GM19025 (cell line): ENCODE results near the gene ZNF385B.

ENCODE experiments used
- ATAC-seq: cut with Tn5 transposase; IDR thresholded peaks from one replicate; pipeline ENCODE4 v1.9.1; 2021; ENCODE audit warnings: mild to moderate bottlenecking, low read depth, moderate library complexity; ENCODE audit not compliant: unreplicated experiment

Gene ZNF385B

GRCh38 chr2:179455172-179455524 is 406.3 kb downstream of the ZNF385B start:
- no peak for ATAC-seq

DNA sequence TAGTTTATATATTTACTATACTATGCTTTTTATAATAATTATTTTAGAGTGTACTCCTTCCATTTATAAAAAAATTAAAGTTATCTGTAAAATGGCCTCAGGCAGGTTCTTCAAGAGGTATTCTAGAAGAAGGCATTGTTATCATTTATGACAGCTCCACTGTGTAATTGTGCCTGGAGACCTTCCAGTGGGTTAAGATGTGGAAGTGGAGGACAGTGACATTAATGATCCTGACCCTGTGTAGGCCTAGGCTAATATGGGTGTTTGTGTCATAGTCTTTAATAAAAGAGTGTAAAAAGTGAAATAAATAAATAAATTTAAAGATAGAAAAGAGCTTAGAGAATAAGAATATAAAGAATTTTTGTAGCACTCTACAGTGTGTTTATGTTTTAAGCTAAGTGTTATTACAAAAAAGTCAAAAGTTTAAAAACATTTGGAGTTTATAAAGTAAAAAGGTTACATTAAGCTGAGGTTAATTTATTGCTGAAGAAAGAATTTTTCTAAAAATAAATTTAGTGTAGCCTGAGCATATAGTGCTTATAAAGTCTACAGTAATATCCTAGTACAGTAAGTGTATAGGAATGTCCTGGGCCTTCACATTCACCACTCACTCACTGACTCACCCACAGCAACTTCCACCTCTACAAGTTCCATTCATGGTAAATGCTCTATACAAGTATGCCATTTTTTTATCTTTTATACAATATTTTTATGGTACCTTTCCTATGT is 406.8 kb downstream of the ZNF385B start:
- no peak for ATAC-seq

- no peak for ATAC-seq
Observed at GRCh38 chr2:179449010-179449409, 412.4 kb downstream of the ZNF385B start.

DNA sequence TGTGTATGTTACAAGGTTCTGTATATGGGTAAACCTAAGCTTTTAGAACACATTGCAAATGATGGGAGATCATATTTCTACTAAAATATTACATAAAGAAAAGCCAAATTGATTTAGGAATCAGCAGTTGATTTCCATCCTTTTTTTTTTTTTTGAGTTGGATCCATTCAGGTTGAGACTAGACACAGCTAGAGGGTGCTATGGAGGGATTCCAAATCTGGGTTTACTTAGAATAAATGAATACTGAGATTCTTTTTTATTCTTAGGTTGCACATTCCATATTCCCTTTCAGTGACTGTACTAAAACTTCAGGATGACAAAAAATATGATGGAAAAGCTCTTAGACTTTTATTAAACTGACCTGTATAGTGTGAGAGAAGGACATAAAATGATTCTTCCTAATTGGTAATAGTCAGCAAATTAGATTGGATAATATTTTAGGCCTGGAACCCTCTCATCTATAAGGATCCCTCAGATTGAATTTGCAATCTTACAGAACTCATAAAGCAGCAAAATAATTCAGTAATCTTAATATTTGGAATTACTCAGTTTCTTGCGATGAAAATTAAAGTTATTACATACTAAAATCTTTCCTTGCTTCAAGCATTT is 413.5 kb downstream of the ZNF385B start:
- ATAC-seq = no peak

DNA sequence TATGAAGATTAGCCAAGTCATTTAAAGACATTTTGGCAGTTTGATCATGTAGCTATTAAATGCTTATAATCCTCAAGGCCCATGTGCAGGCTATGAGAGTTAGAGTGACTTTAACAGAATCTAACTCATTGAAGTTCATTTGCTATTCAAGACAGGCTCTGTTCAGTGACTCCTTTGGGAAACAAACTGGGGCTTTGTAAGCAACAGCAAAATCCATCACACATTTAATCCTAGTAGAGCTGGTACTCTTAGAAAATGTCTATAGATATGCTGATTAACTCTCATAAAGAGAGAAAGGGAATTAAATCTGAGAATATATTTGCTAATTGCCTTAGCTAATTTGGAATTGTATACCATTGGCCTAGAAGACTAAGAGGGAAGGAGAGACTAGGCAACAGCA is 414.0 kb downstream of the ZNF385B start:
- ATAC-seq = no peak

GRCh38 chr2:179446476-179447141 is 414.8 kb downstream of the ZNF385B start:
- no peak for ATAC-seq

DNA sequence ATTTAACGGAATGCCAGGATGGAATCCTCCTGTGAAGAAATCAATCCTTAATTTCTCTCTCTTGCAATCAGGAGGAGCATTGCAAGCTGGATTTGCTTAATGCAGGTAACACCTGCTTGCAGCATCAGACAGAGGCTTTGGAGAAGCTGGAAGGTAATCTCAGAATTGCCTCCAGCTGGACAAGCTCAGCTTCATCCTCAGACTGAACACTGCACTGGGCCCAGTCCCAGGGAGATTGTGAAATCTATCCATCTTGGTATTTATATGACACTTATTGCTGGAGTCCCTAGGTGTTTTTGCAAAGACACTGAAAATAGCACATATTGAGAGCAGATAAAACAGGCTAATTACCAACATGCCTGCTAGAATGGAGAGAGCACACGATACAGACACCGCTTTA is 417.4 kb downstream of the ZNF385B start:
- no peak for ATAC-seq

GRCh38 chr2:179443180-179443579 is 418.2 kb downstream of the ZNF385B start:
- ATAC-seq = no peak

GRCh38 chr2:179442206-179442605 is 419.2 kb downstream of the ZNF385B start:
- no peak for ATAC-seq

DNA sequence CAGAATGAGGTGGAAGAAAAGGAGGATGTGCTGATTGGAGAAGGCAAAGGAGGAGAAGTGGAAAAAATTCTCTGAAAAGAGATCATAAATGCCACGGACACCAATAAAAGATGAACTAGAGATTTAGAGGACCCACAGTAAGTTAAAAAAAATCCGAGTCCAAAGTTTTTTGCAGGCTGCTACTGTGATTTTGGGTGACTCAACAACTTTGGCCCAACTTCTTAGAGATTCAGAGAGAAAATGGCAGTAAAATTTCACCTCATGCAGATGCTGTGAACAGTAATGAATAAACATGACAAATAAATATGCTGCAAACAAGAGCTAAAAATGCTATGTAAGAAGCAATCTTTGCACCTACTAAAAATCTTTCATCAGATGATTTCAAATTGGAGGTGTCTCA is 419.9 kb downstream of the ZNF385B start:
- ATAC-seq = no peak

DNA sequence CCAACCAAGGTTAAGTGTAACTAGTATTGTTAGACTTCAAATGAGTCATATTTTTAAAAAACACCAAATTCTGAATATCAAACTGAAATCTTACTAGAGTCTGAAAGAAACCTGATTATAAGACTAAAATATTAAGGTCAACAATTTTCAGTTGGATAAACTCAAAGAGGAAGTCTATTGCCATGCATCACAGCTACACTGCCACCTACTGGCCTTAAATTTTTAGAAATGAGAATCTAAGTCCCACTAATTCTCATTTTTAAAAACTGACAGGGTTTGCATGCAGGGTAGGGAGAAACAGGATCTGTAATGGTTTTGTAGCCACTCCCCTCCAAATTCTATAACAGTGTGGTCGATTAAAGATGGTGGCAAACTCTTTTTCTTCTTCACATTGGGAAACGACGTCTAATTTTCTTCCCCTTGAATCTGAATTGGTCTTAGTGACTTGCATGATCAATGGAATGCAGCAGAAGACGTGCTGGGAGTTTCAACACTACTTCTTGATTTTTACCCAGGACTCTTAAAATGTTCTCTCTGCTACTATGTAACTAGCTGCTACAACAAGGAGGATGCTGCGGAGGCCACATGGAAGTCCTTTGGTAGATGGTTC is 420.7 kb downstream of the ZNF385B start:
- ATAC-seq = no peak

- ATAC-seq = no peak
Observed at GRCh38 chr2:179438654-179439053, 422.8 kb downstream of the ZNF385B start.

DNA sequence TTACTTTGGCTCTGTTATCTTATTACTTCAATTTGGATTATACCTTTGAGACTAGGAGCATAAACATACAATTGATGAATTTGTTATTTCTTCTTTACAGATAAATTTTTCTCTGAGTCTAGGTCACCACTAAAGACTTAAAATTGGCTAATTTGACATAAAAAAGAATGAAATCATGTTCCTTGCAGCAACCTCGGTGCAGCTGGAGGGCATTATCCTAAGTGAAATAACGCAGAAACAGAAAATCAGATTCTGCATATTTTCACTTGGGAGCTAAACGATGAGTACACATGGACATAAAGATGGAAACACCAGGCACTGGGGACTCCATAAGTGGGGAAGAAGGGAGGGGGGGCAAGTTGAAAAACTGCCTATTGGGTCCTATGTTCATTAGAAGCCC is 424.0 kb downstream of the ZNF385B start:
- no peak for ATAC-seq

GRCh38 chr2:179435566-179435965 is 425.8 kb downstream of the ZNF385B start:
- ATAC-seq = no peak

DNA sequence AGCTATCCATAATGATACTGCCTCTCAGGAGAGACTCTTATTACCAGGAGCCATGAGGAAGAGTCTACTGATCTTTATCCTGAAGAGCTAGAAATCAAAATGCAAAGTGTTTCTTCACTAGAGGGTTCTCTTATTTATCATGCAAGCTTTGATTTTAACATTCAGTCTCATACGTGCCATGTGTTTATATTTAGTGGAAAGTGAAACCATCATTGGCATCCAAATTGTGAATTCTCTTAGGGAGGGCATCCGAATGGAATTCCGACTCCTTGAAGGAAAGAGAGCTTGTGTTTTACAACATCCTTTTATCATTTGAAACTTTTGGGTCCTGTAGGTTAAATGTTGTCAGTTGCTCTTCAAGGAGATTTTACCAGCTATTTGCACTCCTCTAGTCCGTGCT is 426.4 kb downstream of the ZNF385B start:
- no peak for ATAC-seq

- no peak for ATAC-seq
Observed at GRCh38 chr2:179434357-179434756, 427.1 kb downstream of the ZNF385B start.

GRCh38 chr2:179432751-179433150 is 428.7 kb downstream of the ZNF385B start:
- no peak for ATAC-seq

GRCh38 chr2:179429597-179429996 is 431.8 kb downstream of the ZNF385B start:
- no peak for ATAC-seq

DNA sequence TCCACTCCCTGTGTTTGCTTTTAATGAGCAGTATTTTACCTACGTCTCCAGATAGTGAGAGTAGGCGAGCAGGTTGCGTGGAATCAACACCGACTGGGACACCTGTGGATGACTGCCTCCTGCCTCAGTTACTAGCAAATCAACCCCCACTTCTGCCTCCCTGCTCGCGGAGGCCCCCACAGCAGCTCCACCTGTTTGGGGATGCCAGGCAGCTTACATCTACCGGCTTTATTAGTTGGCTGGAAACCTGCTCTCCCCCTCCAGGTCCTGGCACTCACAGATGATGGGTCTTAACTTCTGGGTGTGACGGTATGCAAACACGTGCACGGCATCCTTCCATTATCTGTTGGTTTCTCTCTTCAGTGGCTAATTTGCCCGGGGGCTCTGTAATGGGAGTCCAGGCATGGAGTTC is 432.3 kb downstream of the ZNF385B start:
- no peak for ATAC-seq

GRCh38 chr2:179428649-179429048 is 432.8 kb downstream of the ZNF385B start:
- no peak for ATAC-seq

DNA sequence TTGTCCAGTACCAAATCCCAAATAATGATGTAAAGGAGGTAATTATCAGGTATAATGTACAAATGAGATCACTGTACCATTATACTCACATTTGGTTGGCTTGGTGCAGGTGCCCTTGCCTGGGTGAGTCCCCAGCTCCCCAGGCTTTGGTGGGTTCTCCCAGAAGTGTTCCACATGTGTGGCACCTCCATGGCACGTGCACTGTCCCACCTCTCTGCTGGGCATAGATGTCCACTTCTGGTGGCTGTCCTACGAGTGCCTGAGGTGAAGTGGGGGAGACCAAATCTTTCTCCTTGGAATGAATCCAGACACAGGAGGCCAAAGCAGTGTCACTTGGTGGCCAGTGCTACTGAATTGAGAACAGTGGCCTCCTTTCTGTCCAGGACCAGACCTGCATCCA is 434.3 kb downstream of the ZNF385B start:
- no peak for ATAC-seq

- ATAC-seq = no peak
Observed at GRCh38 chr2:179424571-179424970, 436.8 kb downstream of the ZNF385B start.
